SKM-1 treated with dmso at 0.1 percent for 144 hours (cell line): ENCODE data around the gene OPTN.
A peak's percentile ranks its signal among the peaks of the same experiment; 100 is the strongest.
"Not testable (repeated sequence)": the region's sequence is repeated elsewhere in the genome, so short reads cannot be mapped to it uniquely, and the experiment has no call there.

Source experiments
- DNase-seq: peaks from one replicate; lab custom pipeline; 2025; ENCODE audit not compliant: unreplicated experiment; lab: John Stamatoyannopoulos, UW

Gene OPTN

DNA sequence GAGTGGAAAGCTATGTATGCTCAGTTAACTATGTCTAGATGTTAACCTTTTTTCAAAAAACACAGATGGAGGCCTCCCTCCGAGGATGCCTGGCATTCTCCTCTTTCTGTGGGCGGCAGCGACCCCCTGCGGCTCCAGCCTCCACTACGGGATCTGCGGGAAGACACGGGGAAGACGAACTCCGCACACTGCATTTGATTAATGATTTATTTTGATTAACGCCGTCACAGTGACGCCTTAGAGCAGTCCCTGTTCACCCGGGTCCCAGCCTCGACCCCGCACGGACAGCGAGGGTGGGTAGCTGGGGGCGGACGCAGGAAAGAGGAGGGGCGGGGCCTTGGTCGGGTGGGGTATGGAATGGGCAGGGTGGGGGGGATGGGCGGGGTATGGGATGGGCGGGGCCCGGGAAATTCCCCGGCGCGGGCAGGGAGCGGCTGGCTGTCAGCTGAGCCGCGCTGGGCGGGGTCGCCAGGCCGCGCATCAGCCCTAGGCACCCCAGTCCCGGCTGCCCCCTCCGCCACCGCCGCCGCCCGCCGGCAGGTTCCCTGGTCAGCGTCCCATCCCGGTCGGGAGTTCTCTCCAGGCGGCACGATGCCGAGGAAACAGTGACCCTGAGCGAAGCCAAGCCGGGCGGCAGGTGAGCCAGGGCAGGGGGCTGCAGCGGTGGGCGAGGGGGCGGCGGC is at the start of gene OPTN:
OPTN (plus strand) TSS at position 498 of the 683 bp plus-strand sequence. CDS start 8,960 bp downstream, outside the sequence.
- DNase-seq, result no peak

DNA sequence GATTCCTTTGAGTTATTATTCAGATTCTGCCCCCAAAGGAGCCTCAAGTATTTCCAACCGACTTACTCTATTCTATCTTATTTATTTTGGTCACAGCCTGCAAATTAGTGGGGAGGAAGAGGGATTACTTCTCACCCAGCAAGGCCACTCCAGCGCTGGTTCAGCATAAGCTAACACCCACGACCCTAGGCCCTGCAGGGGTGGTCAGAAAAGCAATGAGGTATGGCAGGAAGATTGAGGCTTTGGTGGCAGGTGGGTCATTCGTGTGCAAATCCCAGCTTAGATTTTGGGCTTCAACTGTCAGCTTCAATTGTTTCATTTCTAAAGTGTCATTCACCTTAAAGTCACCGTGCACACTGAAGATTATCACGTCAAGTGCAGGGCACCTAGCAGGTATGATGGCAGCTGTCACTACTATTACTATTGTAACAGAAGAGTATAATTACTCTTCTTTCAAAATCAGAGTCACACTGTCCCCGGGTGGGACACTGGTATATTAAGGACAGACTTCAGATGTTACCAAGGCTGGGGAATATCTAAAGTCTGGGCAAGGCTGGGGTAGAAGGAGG is 48.8 kb upstream of the OPTN start:
- DNase-seq, result no peak

GRCh38 chr10:13053208-13053607 is 46.8 kb upstream of the OPTN start:
- not testable (repeated sequence) for DNase-seq

- DNase-seq, result no peak
Measured at GRCh38 chr10:13053794-13054462, 46.0 kb upstream of the OPTN start.

DNA sequence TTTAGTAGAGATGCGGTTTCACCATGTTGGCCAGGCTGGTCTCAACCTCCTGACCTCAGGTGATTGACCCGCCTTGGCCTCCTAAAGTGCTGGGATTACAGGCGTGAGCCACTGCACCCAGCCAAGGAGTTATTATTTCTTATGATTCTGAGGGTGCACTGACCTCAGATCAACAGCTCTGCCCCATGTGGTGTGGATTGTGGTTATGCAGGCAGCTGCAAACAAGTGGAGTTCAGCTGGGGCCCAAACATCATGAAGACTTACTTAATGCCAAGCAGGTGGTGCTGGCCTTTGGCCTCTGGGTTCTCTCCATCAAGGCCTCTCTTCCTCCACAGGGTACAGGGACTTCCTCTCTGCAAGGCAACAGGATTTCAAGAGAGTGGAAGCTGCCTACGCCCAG is 45.1 kb upstream of the OPTN start:
- DNase-seq, result no peak

DNA sequence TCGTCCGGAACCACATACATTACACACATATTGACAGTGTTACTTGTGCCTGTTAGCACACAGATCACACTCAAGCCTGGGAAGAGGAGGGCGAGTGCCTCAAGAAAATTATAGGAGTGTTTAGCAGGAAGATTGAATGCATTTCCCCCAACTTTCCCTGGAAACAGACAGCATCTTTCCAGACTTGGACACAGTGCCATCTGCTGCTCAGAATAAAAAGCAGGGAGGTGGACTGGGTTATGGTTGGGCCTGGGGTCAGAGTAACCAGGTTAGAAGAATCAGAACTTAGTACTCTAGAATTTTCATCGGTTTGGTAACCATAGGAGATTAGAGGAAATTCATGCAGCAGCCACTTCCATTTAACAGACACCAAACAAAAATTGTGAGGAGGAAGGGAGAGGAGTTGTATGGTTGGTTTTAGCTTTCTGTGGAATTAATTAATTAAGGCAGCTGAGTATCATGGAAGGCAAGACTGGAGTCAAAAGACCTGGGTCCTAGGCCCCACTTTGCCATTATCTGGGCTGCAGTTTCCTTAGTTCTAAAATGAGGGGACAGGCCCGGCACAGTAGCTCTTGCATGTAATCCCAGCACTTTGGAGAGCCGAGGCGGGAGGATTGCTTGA is 43.4 kb upstream of the OPTN start:
- DNase-seq, result no peak

DNA sequence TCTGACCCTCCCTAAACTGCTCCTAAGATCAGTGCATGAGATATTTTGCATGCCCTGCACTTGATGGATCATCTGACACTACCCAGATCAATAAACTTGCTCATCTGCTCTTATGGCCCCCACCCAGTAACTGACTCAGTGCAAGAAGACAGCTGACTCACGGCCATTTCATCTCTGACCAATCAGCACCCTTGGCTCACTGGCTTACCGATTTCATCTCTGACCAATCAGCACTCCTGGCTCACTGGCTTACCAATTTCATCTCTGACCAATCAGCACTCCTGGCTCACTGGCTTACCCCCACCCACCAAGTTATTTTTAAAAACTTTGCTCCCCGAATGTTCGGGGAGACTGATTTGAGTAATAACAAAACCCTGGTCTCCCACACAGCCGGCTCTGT is 37.2 kb upstream of the OPTN start:
- no peak for DNase-seq

- no peak for DNase-seq
Measured at GRCh38 chr10:13066527-13066926, 33.4 kb upstream of the OPTN start.

DNA sequence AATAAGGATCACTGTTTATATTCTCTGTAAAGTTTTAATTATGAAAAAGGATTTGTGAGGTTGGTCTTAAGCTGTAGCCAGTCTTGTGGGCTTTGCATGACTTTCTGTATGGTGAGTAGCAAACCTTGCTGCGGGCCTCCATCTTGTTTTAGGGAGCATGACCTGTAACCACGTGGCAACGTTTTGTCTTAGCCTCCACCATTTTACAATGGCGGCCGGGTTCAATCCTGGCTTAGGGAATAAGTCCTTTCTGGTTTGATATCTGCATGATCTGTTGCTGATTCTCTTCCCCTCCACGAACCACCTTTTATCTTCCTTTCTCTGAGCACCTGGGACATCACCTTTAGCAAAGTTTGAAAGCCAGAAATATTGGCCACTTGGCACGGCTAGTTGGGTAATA is 32.5 kb upstream of the OPTN start:
- no peak for DNase-seq

GRCh38 chr10:13068071-13068470 is 31.9 kb upstream of the OPTN start:
- no peak for DNase-seq

DNA sequence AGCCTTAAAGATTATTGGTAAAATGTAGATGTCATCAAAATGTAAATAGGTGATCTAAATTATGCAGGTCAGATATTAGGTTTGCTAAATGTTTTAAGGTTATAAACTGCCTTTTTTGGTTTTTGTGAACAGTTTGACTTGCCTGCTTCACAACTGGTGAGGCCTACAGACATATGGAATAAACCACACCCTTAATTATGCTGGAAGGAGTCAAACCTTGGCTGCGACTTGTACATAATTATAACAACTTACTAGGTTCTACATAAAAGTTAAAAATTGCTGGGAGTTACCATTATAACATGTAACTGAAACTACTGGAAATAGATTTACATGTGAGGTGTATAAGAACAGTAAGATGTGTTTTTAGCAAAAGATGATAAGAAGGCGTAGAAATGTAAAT is 31.5 kb upstream of the OPTN start:
- DNase-seq, result no peak

- no peak for DNase-seq
Measured at GRCh38 chr10:13072339-13072738, 27.6 kb upstream of the OPTN start.

GRCh38 chr10:13074563-13075451 is 25.2 kb upstream of the OPTN start:
- DNase-seq, result peak; percentile 14

DNA sequence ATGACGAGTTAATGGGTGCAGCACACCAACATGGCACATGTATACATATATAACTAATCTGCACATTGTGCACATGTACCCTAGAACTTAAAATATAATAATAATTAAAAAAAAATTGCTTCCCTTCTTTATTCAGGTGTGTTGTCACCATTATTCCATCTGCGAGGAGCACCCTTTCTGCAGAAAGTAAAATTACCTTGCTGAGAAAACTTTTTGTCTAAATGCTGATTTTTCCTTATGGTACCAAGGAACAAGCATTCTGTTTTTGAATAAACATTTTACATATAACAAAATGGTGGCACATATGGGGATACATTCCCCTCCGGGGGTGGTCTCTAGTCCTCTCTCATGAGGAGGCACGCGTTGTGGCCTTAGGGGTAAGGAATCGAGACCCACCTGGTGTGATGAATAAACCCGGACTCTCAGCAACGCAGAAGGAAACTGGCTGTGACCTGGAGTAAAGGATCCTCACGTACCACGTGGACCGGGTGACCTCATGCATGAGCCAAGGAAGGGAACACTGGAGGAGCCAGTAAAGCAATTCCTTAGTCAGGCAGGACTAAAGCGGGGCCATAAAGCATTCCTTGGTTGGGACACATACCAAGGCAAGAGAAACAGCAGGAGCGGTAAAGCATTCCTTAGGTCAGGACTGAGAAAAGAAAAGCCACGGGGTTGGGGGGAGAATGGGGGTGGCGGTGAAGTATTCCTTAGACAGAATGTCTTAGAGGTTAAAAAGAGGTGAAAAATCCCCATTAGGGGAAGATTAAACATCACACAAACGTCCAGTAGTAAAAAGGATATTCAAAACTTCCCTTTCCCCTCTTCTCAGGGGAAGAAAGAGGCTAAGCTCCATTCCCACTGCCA is 20.8 kb upstream of the OPTN start:
- no peak for DNase-seq

GRCh38 chr10:13079776-13080050 is 20.2 kb upstream of the OPTN start:
- DNase-seq, result no peak

GRCh38 chr10:13080643-13081042 is 19.3 kb upstream of the OPTN start:
- no peak for DNase-seq

- not testable (repeated sequence) for DNase-seq
Measured at GRCh38 chr10:13083700-13084099, 16.3 kb upstream of the OPTN start.

- DNase-seq, result no peak
Measured at GRCh38 chr10:13086056-13086455, 13.9 kb upstream of the OPTN start.

- DNase-seq, result no peak
Measured at GRCh38 chr10:13087601-13087985, 12.4 kb upstream of the OPTN start.

DNA sequence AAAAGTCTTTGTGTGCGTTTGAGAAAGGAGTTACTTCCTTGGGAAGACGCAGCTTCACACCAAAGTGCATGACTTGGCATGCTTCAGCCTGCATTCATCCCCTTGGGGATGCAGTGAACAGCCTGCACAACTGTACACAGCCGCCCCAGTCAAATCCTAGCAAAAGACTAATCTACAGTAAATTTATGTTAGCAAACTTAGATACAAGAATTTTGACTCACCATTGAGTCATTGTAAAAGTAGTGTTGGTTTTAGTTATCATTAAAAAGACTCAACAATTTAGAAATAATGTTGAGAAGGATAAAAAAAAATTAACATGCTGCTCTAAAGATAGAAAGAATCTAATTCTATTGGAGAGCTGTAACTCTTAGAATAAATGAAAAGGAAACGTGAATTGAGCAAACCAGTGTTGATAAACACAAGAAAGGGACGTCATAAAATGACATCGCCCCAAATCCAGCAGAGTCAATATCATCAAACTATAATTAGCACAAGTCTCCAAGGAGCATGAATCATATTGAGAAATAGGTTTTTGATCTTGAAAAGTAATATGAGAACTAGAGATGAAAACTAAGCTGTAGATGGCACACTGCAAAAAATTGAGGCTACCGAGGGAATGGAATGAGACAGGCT is 11.9 kb upstream of the OPTN start:
- no peak for DNase-seq
